ENCODE results near the gene DBI.

- TF ChIP-seq POLR2AphosphoS5 (IDR thresholded peaks at IDR 0.05; ENCODE audit: low read depth, low read length): no peak
- TF ChIP-seq FOXP2 (optimal IDR thresholded peaks at IDR 0.05; ENCODE audit: borderline replicate concordance, extremely low read depth, extremely low read length, insufficient read depth): no peak
These were observed 41.4 kb downstream of the DBI start for GRCh38 chr2:119408221-119408619.

Data from PFSK-1 (cell line).